ENCODE results near the gene SERGEF. TPM values are rescaled to one million over a fixed set of nuclear protein-coding genes. Genes with fewer than 3 reads are reported as not detected.

The SERGEF gene
- total and polyA plus RNA-seq, 2 donors from 2014 or later = 33.2 to 63.0 TPM

GRCh38 chr11:17751558-17751957 lies 261.3 kb downstream of the SERGEF start:
- no peak for FAIRE-seq
- no peak overlapping the region for H3K4me3 ChIP-seq (ENCODE audit: low read length in 3 of 3)
- no peak overlapping the region for H3K9ac ChIP-seq (ENCODE audit: low read length in 3 of 3)
- no peaks in the 10 kb centered on the region for H3K36me3 ChIP-seq (ENCODE audit: control insufficient read depth in 2 of 3, insufficient read depth in 3 of 3, low read length in 3 of 3)
- H3K4me1 ChIP-seq (ENCODE audit: control insufficient read depth in 2 of 3, insufficient read depth in 2 of 3, low read depth in 1 of 3, low read length in 3 of 3) = no peaks in the 10 kb centered on the region
- TF ChIP-seq, protein P1, sequence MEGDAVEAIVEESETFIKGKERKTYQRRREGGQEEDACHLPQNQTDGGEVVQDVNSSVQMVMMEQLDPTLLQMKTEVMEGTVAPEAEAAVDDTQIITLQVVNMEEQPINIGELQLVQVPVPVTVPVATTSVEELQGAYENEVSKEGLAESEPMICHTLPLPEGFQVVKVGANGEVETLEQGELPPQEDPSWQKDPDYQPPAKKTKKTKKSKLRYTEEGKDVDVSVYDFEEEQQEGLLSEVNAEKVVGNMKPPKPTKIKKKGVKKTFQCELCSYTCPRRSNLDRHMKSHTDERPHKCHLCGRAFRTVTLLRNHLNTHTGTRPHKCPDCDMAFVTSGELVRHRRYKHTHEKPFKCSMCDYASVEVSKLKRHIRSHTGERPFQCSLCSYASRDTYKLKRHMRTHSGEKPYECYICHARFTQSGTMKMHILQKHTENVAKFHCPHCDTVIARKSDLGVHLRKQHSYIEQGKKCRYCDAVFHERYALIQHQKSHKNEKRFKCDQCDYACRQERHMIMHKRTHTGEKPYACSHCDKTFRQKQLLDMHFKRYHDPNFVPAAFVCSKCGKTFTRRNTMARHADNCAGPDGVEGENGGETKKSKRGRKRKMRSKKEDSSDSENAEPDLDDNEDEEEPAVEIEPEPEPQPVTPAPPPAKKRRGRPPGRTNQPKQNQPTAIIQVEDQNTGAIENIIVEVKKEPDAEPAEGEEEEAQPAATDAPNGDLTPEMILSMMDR (IDR thresholded peaks at IDR 0.05; ENCODE audit: borderline replicate concordance, extremely low read depth, insufficient read depth) = no peak
- H3K27ac ChIP-seq (ENCODE audit: low read depth in 2 of 2, low read length in 2 of 2) = no peak overlapping the region
- H3K27me3 ChIP-seq (ENCODE audit: control insufficient read depth, insufficient read depth, low read length) = no peaks in the 10 kb centered on the region
- no peaks in the 10 kb centered on the region for H3K9me3 ChIP-seq (ENCODE audit: control insufficient read depth in 2 of 3, insufficient read depth in 1 of 3, low read length in 3 of 3)
- intact Hi-C loops (cut with DNase I) = no loop called here
- peak in 1 of 5 donors; percentile 22 for DNase-seq

DNA sequence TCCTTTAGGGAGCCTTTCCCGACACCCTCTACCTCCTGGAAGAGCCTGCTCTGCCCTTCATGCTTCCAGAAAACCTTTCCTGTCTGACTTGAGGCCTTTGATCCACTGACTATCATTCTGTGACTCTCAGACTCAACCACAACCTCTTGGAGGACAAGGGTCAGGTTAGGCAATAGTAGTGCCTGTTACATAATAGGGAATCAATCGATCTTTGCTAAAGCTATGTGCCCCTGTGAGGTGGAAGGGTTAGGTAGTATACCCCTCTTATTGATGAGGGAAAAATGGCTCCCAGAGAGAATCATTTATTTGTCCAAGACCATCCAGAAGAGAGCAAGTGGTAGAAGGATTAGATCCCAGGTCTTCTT lies 262.1 kb downstream of the SERGEF start:
- no peaks in the 10 kb centered on the region for H3K36me3 ChIP-seq (ENCODE audit: control insufficient read depth in 2 of 3, insufficient read depth in 3 of 3, low read length in 3 of 3)
- no peak for FAIRE-seq
- H3K4me3 ChIP-seq (ENCODE audit: low read length in 3 of 3) = no peak overlapping the region
- no peaks in the 10 kb centered on the region for H3K4me1 ChIP-seq (ENCODE audit: control insufficient read depth in 2 of 3, insufficient read depth in 2 of 3, low read depth in 1 of 3, low read length in 3 of 3)
- H3K27ac ChIP-seq (ENCODE audit: low read depth in 2 of 2, low read length in 2 of 2) = no peak overlapping the region
- DNase-seq = no peak
- H3K9ac ChIP-seq (ENCODE audit: low read length in 3 of 3) = no peak overlapping the region
- H3K9me3 ChIP-seq (ENCODE audit: control insufficient read depth in 2 of 3, insufficient read depth in 1 of 3, low read length in 3 of 3) = no peaks in the 10 kb centered on the region
- H3K27me3 ChIP-seq (ENCODE audit: control insufficient read depth, insufficient read depth, low read length) = no peaks in the 10 kb centered on the region
- intact Hi-C loops (cut with DNase I) = no loop called here
- TF ChIP-seq, protein P1 (IDR thresholded peaks at IDR 0.05; ENCODE audit: borderline replicate concordance, extremely low read depth, insufficient read depth) = no peak

DNA sequence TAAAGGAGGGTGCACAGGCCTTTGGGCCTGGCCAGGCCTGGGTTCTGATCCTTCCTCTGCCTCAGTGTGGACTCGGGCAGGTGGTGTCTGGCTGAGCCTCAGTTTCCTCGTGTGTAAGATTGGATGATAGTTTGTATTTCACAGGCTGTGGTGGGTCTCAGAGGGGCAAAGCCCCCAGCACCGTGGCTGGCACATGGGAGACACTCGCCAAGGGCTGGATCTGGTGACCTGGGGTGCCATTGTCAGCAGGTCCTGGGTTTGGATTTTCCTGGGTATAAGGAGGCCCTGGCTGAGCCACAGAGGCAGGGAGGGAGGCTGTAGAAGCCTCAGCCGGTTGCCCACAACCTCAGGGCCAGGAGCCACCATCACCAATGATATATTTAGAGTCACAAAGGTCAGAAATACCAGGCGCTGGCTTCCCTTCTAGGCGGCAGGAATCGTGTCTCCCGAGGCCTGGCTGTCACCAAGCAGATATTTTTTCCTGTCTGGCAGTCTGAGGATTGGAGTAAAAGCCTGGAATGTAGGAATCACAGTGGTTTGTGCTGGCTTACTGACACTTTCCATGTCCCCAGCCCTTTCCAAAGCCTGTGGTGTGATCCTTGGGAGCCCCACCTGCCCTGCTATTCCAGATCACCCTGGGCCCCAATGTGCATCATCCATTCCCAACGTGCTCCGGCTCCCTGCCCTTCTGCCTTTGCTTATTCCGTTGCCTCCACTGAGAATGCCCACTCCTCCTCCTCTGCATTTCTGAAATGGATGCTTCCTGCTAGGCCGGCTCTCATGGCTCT lies 262.6 kb downstream of the SERGEF start:
- H3K9me3 ChIP-seq (ENCODE audit: control insufficient read depth in 2 of 3, insufficient read depth in 1 of 3, low read length in 3 of 3) = no peaks in the 10 kb centered on the region
- H3K36me3 ChIP-seq (ENCODE audit: control insufficient read depth in 2 of 3, insufficient read depth in 3 of 3, low read length in 3 of 3) = no peaks in the 10 kb centered on the region
- H3K4me3 ChIP-seq (ENCODE audit: low read length in 3 of 3) = no peak overlapping the region
- intact Hi-C loops (cut with DNase I) = no loop called here
- H3K4me1 ChIP-seq (ENCODE audit: control insufficient read depth in 2 of 3, insufficient read depth in 2 of 3, low read depth in 1 of 3, low read length in 3 of 3) = no peaks in the 10 kb centered on the region
- no peak for FAIRE-seq
- H3K9ac ChIP-seq (ENCODE audit: low read length in 3 of 3) = no peak overlapping the region
- DNase-seq = peak in 2 of 5 donors; percentile 16 to 35
- no peak overlapping the region for H3K27ac ChIP-seq (ENCODE audit: low read depth in 2 of 2, low read length in 2 of 2)
- H3K27me3 ChIP-seq (ENCODE audit: control insufficient read depth, insufficient read depth, low read length) = no peaks in the 10 kb centered on the region
- TF ChIP-seq, protein P1 (IDR thresholded peaks at IDR 0.05; ENCODE audit: borderline replicate concordance, extremely low read depth, insufficient read depth) = no peak

All from kidney (tissue), 14 donors.